Omental fat pad (tissue), 4 donors: ENCODE data around the gene ARHGEF12. TPM values are rescaled to one million over a fixed set of nuclear protein-coding genes. Genes with fewer than 3 reads are reported as not detected.

Experiments used
- ATAC-seq: fragments of 150-250 bp; one replicate; pipeline ENCODE4 v1.9.1; 2016; ENCODE audit warnings: mild to moderate bottlenecking, moderate library complexity; ENCODE audit not compliant: low FRiP score
- DNase-seq: peaks from one replicate; pipeline ENCODE4 v3.0.0-alpha.2; 2019; ENCODE audit warnings: low spot score
- CTCF ChIP-seq, 3 donors: fragments of 450-650 bp; IDR thresholded peaks; one replicate each; pipeline ENCODE4 v1.5.1; 2016 to 2017; ENCODE audit warnings: antibody characterized with exemption in 3 of 3, mild to moderate bottlenecking in 3 of 3, moderate library complexity in 2 of 3
- total RNA-seq, 4 donors: library from RNA; depleted of rRNA; stranded (reverse); fragments of >200 nt; gene quantifications; one replicate each; pipeline ENCODE4 v1.1.0, GENCODE V29; 2016

Gene ARHGEF12
- total RNA-seq, 4 donors from 2014 or later = 69.8 to 137 (median 75.2) TPM

GRCh38 chr11:120372296-120372695 lies 36.1 kb downstream of the ARHGEF12 start:
- TF ChIP-seq CTCF (IDR thresholded peaks at IDR 0.05) = no peak
- ATAC-seq = no peak
- no peak for DNase-seq

DNA sequence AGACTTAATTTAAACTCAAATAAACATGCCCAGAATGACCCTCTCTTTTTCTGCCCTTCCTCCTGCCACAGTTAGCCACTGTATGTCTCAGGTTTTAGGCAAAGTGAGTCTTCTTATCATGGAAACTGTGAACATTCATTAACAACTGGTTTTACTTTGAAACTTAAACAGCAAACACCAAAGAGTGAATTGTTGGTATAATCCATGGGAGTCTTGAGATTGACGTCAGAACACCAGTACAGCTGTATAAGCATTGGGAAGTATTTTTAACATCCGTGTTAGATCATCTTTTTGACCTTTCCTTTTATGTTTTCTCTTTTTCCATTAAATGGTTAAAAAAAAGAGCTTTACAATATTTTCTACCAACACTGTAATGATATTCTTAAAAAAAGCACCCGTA lies 38.9 kb downstream of the ARHGEF12 start:
- ATAC-seq = no peak
- TF ChIP-seq CTCF (IDR thresholded peaks at IDR 0.05) = no peak
- no peak for DNase-seq

- no peak for TF ChIP-seq CTCF (IDR thresholded peaks at IDR 0.05)
- DNase-seq = no peak
- ATAC-seq = no peak
These were observed 40.5 kb downstream of the ARHGEF12 start for GRCh38 chr11:120376547-120377182.

DNA sequence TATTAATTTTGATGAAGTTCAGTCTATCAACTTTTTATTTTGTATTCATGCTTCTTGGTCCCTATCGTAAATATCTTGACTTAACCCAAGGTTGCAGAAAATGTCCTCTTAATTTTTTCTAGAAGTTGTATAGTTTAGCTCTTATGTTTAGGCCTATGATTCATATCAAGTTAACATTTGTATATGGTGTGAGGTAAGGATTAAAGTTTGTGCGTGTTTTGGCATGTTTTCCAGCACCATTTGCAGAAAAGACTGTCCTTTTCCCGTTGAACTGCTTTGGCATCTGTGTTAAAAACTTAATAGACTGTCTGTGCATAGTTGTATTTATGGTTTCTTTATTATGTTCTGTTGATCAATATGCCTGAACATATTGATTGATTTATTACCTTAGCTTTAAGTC lies 42.3 kb downstream of the ARHGEF12 start:
- no peak for TF ChIP-seq CTCF (IDR thresholded peaks at IDR 0.05)
- DNase-seq (no peak), ATAC-seq (no peak)

- TF ChIP-seq CTCF (IDR thresholded peaks at IDR 0.05) = no peak
- DNase-seq (no peak), ATAC-seq (no peak)
These were observed 45.2 kb downstream of the ARHGEF12 start for GRCh38 chr11:120381401-120381800.

DNA sequence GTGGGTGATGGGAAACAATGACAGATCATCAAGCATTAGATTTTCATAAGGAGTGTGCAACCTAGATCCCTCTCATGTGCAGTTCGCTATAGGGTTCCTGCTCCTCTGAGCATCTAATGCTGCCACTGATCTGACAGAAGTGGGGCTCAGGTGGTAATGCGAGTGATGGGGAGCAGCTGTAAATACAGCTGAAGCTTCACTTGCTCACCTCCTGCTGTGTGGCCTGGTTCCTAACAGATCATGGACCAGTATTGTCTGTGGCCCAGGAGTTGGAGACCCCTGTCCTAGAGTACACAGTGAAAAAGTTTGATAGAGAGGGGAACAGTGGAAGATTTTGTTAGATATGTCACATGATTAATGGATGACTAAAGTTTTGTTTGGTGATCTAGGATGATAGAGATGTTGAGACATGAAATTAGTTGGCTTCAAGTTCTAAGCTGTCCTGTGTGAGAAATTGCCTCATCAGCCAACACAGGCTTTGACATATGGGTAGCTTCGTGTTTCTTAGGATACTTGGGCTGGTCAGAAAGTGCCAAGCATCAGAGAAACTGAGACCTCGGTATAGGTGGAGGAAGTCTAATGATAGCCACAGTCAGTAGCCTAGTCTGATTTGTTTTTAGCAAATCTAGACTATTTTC lies 47.4 kb downstream of the ARHGEF12 start:
- no peak for TF ChIP-seq CTCF (IDR thresholded peaks at IDR 0.05)
- ATAC-seq = no peak
- no peak for DNase-seq

GRCh38 chr11:120384476-120384875 lies 48.3 kb downstream of the ARHGEF12 start:
- no peak for ATAC-seq
- DNase-seq = no peak
- no peak for TF ChIP-seq CTCF (IDR thresholded peaks at IDR 0.05)
